Muscle of leg (tissue), 11 donors: ENCODE data around the gene TFAP2A. TPM values are rescaled to one million over a fixed set of nuclear protein-coding genes. Genes with fewer than 3 reads are reported as not detected.

Source experiments
- DNase-seq: peaks from one replicate; pipeline ENCODE4 v3.0.0; 2013
- H3K27ac ChIP-seq: one replicate; pipeline ENCODE4 v1.5.1; 2013; ENCODE audit warnings: mild to moderate bottlenecking, low read length, control low read depth
- H3K27me3 ChIP-seq: one replicate; pipeline ENCODE4 v1.6.1; 2013; ENCODE audit warnings: low read length; ENCODE audit not compliant: control insufficient read depth, insufficient read depth
- H3K36me3 ChIP-seq: one replicate; pipeline ENCODE4 v1.6.1; 2013; ENCODE audit warnings: low read length; ENCODE audit not compliant: control insufficient read depth, insufficient read depth
- H3K4me1 ChIP-seq: one replicate; pipeline ENCODE4 v1.6.1; 2013; ENCODE audit warnings: low read length; ENCODE audit not compliant: control insufficient read depth, insufficient read depth
- H3K4me3 ChIP-seq: one replicate; pipeline ENCODE4 v1.5.1; 2013; ENCODE audit warnings: low read length, control low read depth
- H3K9me3 ChIP-seq: replicated peaks from 2 replicates; pipeline ENCODE4 v1.6.1; 2013; ENCODE audit warnings: low read depth, low read length; ENCODE audit not compliant: control insufficient read depth
- WGBS: methylation state at CpG from one replicate; pipeline ENCODE4 v1.1.5; 2013; ENCODE audit warnings: missing lambda C conversion rate; ENCODE audit not compliant: insufficient coverage; 5-methylcytosine and 5-hydroxymethylcytosine counted together
- polyA plus RNA-seq, 8 donors: library from polyadenylated mRNA; unstranded; fragments of 120-200 nt; gene quantifications; one replicate each; pipeline versions ENCODE4 v1.2.1 to v1.2.3, GENCODE V29; 2013; ENCODE audit warnings: inconsistent platforms in 1 of 8, low replicate concordance in 1 of 8; ENCODE audit not compliant: insufficient read length in 8 of 8, insufficient read depth in 1 of 8
- total RNA-seq: library from RNA; stranded (reverse); fragments of 120-200 nt; gene quantifications from one replicate; pipeline ENCODE4 v1.2.4, GENCODE V29; 2013

TFAP2A gene
- total and polyA plus RNA-seq, 9 donors, result 0.13 to 11.4 (median 0.46) TPM

- no peaks in the 10 kb centered on the region for H3K36me3 ChIP-seq
- WGBS, result 1% methylated on average over 23 of the region's 48 CpGs
- H3K27ac ChIP-seq, result no peak overlapping the region
- no peak overlapping the region for H3K4me3 ChIP-seq
- no peaks in the 10 kb centered on the region for H3K9me3 ChIP-seq
- peaks cover 87% of the 10 kb centered on the region for H3K27me3 ChIP-seq
- peaks cover 25% of the 10 kb centered on the region for H3K4me1 ChIP-seq
- no peak for DNase-seq
Observed at GRCh38 chr6:10383331-10384090, 31.4 kb downstream of the TFAP2A start.

GRCh38 chr6:10382728-10383330 is 32.0 kb downstream of the TFAP2A start:
- Histone ChIP-seq H3K9me3 (no peaks in the 10 kb centered on the region), H3K36me3 (no peaks in the 10 kb centered on the region), H3K4me3 (no peak overlapping the region), H3K4me1 (peaks cover 25% of the 10 kb centered on the region), H3K27me3 (peaks cover 83% of the 10 kb centered on the region), H3K27ac (no peak overlapping the region)
- no peak for DNase-seq
- 7% methylated on average over 13 of the region's 22 CpGs for WGBS

- Histone ChIP-seq H3K27me3 (peaks cover 78% of the 10 kb centered on the region), H3K4me1 (peaks cover 25% of the 10 kb centered on the region), H3K36me3 (no peaks in the 10 kb centered on the region), H3K4me3 (no peak overlapping the region), H3K27ac (no peak overlapping the region), H3K9me3 (no peaks in the 10 kb centered on the region)
- WGBS, result 5% methylated on average over 8 of the region's 15 CpGs
- DNase-seq, result no peak
Observed at GRCh38 chr6:10382322-10382721, 32.6 kb downstream of the TFAP2A start.

- Histone ChIP-seq H3K4me1 (peaks cover 25% of the 10 kb centered on the region), H3K9me3 (no peaks in the 10 kb centered on the region), H3K27me3 (peaks cover 73% of the 10 kb centered on the region), H3K36me3 (no peaks in the 10 kb centered on the region), H3K27ac (no peak overlapping the region), H3K4me3 (no peak overlapping the region)
- 2% methylated on average over 18 of the region's 26 CpGs for WGBS
- DNase-seq, result no peak
Observed at GRCh38 chr6:10381830-10382208, 33.1 kb downstream of the TFAP2A start.

- Histone ChIP-seq H3K4me3 (no peak overlapping the region), H3K4me1 (peaks cover 25% of the 10 kb centered on the region), H3K36me3 (no peaks in the 10 kb centered on the region), H3K27ac (no peak overlapping the region), H3K27me3 (peaks cover 68% of the 10 kb centered on the region), H3K9me3 (no peaks in the 10 kb centered on the region)
- DNase-seq, result peak; percentile 47
- WGBS, result 4% methylated on average over 34 of the region's 34 CpGs
Observed at GRCh38 chr6:10381133-10381829, 33.6 kb downstream of the TFAP2A start.

- Histone ChIP-seq H3K27ac (no peak overlapping the region), H3K4me3 (no peak overlapping the region), H3K9me3 (no peaks in the 10 kb centered on the region), H3K27me3 (peaks cover 11% of the 10 kb centered on the region), H3K36me3 (no peaks in the 10 kb centered on the region), H3K4me1 (no peaks in the 10 kb centered on the region)
- DNase-seq, result no peak
- WGBS, result 92% methylated on average over 2 of the region's 4 CpGs
Observed at GRCh38 chr6:10375391-10375969, 39.4 kb downstream of the TFAP2A start.

GRCh38 chr6:10373642-10374359 is 41.1 kb downstream of the TFAP2A start:
- Histone ChIP-seq H3K27ac (no peak overlapping the region), H3K9me3 (no peaks in the 10 kb centered on the region), H3K27me3 (peaks cover 3% of the 10 kb centered on the region), H3K4me1 (no peaks in the 10 kb centered on the region), H3K4me3 (no peak overlapping the region), H3K36me3 (no peaks in the 10 kb centered on the region)
- no peak for DNase-seq
- WGBS, result 58% methylated on average over 1 of the region's 3 CpGs

- Histone ChIP-seq H3K4me3 (no peak overlapping the region), H3K27me3 (no peaks in the 10 kb centered on the region), H3K9me3 (no peaks in the 10 kb centered on the region), H3K27ac (no peak overlapping the region), H3K4me1 (no peaks in the 10 kb centered on the region), H3K36me3 (no peaks in the 10 kb centered on the region)
- DNase-seq, result no peak
- 93% methylated on average over 2 of the region's 5 CpGs for WGBS
Observed at GRCh38 chr6:10369896-10370295, 45.0 kb downstream of the TFAP2A start.

- Histone ChIP-seq H3K27ac (no peak overlapping the region), H3K27me3 (no peaks in the 10 kb centered on the region), H3K4me1 (no peaks in the 10 kb centered on the region), H3K4me3 (no peak overlapping the region), H3K36me3 (no peaks in the 10 kb centered on the region), H3K9me3 (no peaks in the 10 kb centered on the region)
- WGBS, result 57% methylated on average over 2 of the region's 3 CpGs
- no peak for DNase-seq
Observed at GRCh38 chr6:10368861-10369260, 46.0 kb downstream of the TFAP2A start.
